IgD-negative memory B cell (primary cell): ENCODE data around the gene NUBPL. TPM values are rescaled to one million over a fixed set of nuclear protein-coding genes. Genes with fewer than 3 reads are reported as not detected.
"Not testable (repeated sequence)": the region's sequence is repeated elsewhere in the genome, so short reads cannot be mapped to it uniquely, and the experiment has no call there.

Experiments used
- H3K27ac Mint-ChIP-seq, 3 donors: one replicate each; pipeline ENCODE4 v1.8.0; 2020 to 2022; ENCODE audit warnings: mild to moderate bottlenecking in 3 of 3, mixed read lengths in 3 of 3, moderate library complexity in 1 of 3
- H3K27me3 Mint-ChIP-seq: one replicate; pipeline ENCODE4 v1.8.0; 2021; ENCODE audit warnings: mixed read lengths
- H3K36me3 Mint-ChIP-seq: one replicate; pipeline ENCODE4 v1.8.0; 2020; ENCODE audit warnings: mild to moderate bottlenecking, mixed read lengths
- H3K4me1 Mint-ChIP-seq, 3 donors: one replicate each; pipeline ENCODE4 v1.8.0; 2020 to 2022; ENCODE audit warnings: mixed read lengths in 3 of 3, mild to moderate bottlenecking in 1 of 3
- H3K4me3 Mint-ChIP-seq, 4 donors: one replicate each; pipeline ENCODE4 v1.8.0; 2020 to 2022; ENCODE audit warnings: mild to moderate bottlenecking in 4 of 4, mixed read lengths in 4 of 4, moderate library complexity in 3 of 4
- H3K9me3 Mint-ChIP-seq, 3 donors: one replicate each; pipeline ENCODE4 v1.8.0; 2020 to 2021; ENCODE audit warnings: mixed read lengths in 3 of 3, mild to moderate bottlenecking in 1 of 3
- polyA plus RNA-seq: library from polyadenylated mRNA; unstranded; fragments of 300-500 nt; fragmentation: Illumina TruSeq; gene quantifications from one replicate; pipeline ENCODE4 v1.2.3, GENCODE V29; 2021

NUBPL gene
- polyA plus RNA-seq, 1 donor from 2014 or later, result 9.6 TPM

- Mint-ChIP-seq H3K27me3 (no peaks in the 10 kb centered on the region), H3K9me3 (peaks cover 0 to 2% (median 1%) of the 10 kb centered on the region in 3 donors), H3K27ac (no peak overlapping the region), H3K36me3 (peaks cover 5% of the 10 kb centered on the region), H3K4me1 (peaks cover 0 to 2% (median 0%) of the 10 kb centered on the region in 3 donors), H3K4me3 (no peak overlapping the region)
Observed at GRCh38 chr14:31760277-31760676, 199.1 kb downstream of the NUBPL start.

DNA sequence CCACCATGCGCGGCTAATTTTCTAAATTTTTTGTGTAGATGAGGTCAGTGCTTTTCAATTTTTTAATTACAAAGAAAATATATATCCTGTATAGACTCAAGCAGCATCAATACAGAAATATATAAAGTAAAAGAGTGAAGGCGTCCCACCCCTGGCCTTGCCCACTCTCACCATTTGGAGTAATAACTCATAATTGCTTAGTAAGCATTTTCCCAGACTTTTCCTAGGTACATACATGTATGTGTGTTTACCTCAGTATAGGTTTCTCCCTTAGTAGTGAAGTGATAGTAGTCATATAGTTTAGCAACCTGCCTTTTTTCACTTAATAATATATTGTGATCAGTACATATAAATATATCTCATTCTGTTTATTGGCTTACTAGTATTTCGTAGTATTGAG is 200.1 kb downstream of the NUBPL start:
- H3K36me3 Mint-ChIP-seq, result peaks cover 5% of the 10 kb centered on the region

GRCh38 chr14:31763041-31763440 is 201.8 kb downstream of the NUBPL start:
- Mint-ChIP-seq H3K9me3 (no peaks in the 10 kb centered on the region), H3K36me3 (peaks cover 5% of the 10 kb centered on the region), H3K4me3 (no peak overlapping the region), H3K27me3 (no peaks in the 10 kb centered on the region), H3K27ac (no peak overlapping the region), H3K4me1 (peaks cover 0 to 2% (median 0%) of the 10 kb centered on the region in 3 donors)

More for the DNA sequence above, 200.1 kb downstream of the NUBPL start:
- Mint-ChIP-seq H3K9me3 (peaks cover 0 to 2% (median 0%) of the 10 kb centered on the region in 3 donors), H3K27me3 (no peaks in the 10 kb centered on the region), H3K27ac (no peak overlapping the region), H3K4me1 (peaks cover 0 to 2% (median 0%) of the 10 kb centered on the region in 3 donors), H3K4me3 (no peak overlapping the region)

GRCh38 chr14:31766315-31766892 is 205.2 kb downstream of the NUBPL start:
- Mint-ChIP-seq H3K36me3 (peaks cover 5% of the 10 kb centered on the region), H3K4me3 (no peak overlapping the region), H3K9me3 (no peaks in the 10 kb centered on the region), H3K27ac (no peak overlapping the region), H3K4me1 (peaks cover 0 to 3% (median 2%) of the 10 kb centered on the region in 3 donors), H3K27me3 (no peaks in the 10 kb centered on the region)

- H3K4me3 Mint-ChIP-seq, result no peak overlapping the region
- H3K27me3 Mint-ChIP-seq, result no peaks in the 10 kb centered on the region
- no peaks in the 10 kb centered on the region for H3K9me3 Mint-ChIP-seq
- peaks cover 3% of the 10 kb centered on the region for H3K36me3 Mint-ChIP-seq
- H3K4me1 Mint-ChIP-seq, result peaks cover 0 to 3% (median 0%) of the 10 kb centered on the region in 3 donors
- H3K27ac Mint-ChIP-seq, result no peak overlapping the region
Observed at GRCh38 chr14:31768355-31768754, 207.2 kb downstream of the NUBPL start.

DNA sequence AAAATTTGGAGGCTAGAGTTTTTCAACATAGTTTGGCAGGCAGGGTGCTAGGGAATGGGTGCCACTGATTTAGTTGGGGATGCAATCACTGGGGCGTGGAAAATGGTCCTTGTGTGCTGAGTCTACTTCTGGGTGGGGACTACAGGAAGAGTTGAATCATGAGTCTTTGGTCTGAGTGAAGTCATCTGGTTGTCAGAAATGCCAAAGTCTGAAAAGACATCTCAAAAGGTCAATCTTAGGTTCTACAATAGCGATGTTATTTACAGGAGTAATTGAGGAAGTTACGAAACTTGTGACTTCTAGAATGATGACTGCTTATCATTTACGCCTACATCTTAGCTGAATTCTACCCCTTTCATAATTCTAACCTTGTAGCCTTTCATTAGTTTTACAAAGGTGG is 209.1 kb downstream of the NUBPL start:
- Mint-ChIP-seq H3K4me1 (peaks cover 0 to 3% (median 0%) of the 10 kb centered on the region in 3 donors), H3K36me3 (peaks cover 6% of the 10 kb centered on the region), H3K9me3 (no peaks in the 10 kb centered on the region), H3K27ac (no peak overlapping the region), H3K27me3 (no peaks in the 10 kb centered on the region), H3K4me3 (no peak overlapping the region)

DNA sequence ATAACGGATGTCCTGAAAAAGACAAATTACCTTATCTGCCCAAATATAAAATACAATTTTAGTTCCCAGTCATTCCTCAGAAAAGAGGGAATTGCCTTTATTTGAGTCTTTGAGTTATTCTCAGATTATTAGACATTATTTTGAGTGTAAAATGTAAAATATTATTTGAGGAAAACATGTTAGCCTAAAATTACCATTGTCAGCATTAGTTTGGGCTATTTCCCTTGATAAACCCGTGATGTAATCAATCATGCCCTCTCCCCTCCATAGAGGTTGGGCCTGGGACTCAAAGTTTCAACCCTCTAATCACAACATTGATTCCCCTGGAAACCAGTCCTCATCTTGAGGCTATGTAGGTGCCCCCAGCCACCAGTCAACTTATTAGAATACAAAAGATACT is 213.4 kb downstream of the NUBPL start:
- Mint-ChIP-seq H3K4me3 (no peak overlapping the region), H3K36me3 (peaks cover 15% of the 10 kb centered on the region), H3K27ac (no peak overlapping the region), H3K27me3 (no peaks in the 10 kb centered on the region), H3K9me3 (peaks cover 0 to 2% (median 0%) of the 10 kb centered on the region in 3 donors), H3K4me1 (peaks cover 0 to 3% (median 0%) of the 10 kb centered on the region in 3 donors)

- H3K27me3 Mint-ChIP-seq, result no peaks in the 10 kb centered on the region
- H3K36me3 Mint-ChIP-seq, result peaks cover 21% of the 10 kb centered on the region
- no peaks in the 10 kb centered on the region for H3K4me1 Mint-ChIP-seq
- H3K9me3 Mint-ChIP-seq, result peaks cover 0 to 6% (median 2%) of the 10 kb centered on the region in 3 donors
- H3K27ac Mint-ChIP-seq, result no peak overlapping the region
- no peak overlapping the region for H3K4me3 Mint-ChIP-seq
Observed at GRCh38 chr14:31777312-31777711, 216.1 kb downstream of the NUBPL start.

GRCh38 chr14:31781578-31781977 is 220.4 kb downstream of the NUBPL start:
- Mint-ChIP-seq H3K36me3 (peaks cover 10% of the 10 kb centered on the region), H3K27me3 (no peaks in the 10 kb centered on the region), H3K4me3 (no peak overlapping the region), H3K27ac (no peak overlapping the region), H3K4me1 (no peaks in the 10 kb centered on the region), H3K9me3 (peaks cover 0 to 6% (median 0%) of the 10 kb centered on the region in 3 donors)

DNA sequence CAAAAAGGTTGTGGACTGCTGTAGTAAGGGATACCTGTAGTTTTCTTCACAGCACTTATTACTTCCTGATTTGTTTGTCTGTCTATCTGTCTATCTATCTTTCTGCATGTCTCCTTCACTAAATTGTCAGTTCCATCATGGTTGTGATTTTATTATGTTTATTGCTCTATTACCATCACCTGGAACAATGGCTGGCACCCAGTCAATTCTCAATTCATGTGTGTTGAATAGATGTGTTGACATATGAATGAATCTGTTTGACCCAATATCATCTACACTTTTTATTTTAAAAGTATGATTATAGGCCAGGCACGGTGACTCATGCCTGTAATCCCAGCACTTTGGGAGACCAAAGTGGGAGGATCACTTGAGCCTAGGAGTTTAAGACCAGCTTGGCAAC is 224.4 kb downstream of the NUBPL start:
- peaks cover 0 to 2% (median 0%) of the 10 kb centered on the region in 3 donors for H3K4me1 Mint-ChIP-seq
- H3K36me3 Mint-ChIP-seq, result peaks cover 14% of the 10 kb centered on the region
- no peak overlapping the region for H3K4me3 Mint-ChIP-seq
- peaks cover 0 to 6% (median 0%) of the 10 kb centered on the region in 3 donors for H3K9me3 Mint-ChIP-seq
- no peak overlapping the region for H3K27ac Mint-ChIP-seq
- H3K27me3 Mint-ChIP-seq, result no peaks in the 10 kb centered on the region

GRCh38 chr14:31787377-31787776 is 226.2 kb downstream of the NUBPL start:
- no peak overlapping the region for H3K27ac Mint-ChIP-seq
- no peaks in the 10 kb centered on the region for H3K27me3 Mint-ChIP-seq
- no peak overlapping the region for H3K4me3 Mint-ChIP-seq
- peaks cover 7% of the 10 kb centered on the region for H3K36me3 Mint-ChIP-seq
- H3K9me3 Mint-ChIP-seq, result peaks cover 0 to 2% (median 0%) of the 10 kb centered on the region in 3 donors
- peaks cover 0 to 2% (median 0%) of the 10 kb centered on the region in 3 donors for H3K4me1 Mint-ChIP-seq

DNA sequence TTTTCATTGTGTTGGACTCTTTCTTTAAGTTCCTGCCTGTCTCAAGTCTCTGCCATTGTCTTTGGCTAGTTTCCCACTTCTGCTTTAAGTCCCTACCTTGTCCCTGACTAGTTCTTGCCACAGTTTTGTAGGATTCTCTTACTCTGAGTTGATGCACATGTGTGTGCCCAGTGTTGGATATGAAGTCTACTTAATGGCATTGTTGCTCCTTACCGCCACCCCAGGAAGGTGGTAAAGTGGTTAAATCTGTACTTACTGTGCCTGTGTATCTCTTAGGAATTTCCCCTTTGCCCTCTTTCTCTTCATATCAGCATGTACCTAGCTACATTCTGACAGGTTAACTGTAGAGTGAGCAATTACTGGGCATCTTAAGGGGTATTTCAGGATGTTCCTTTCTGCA is 227.1 kb downstream of the NUBPL start:
- Mint-ChIP-seq H3K36me3 (peaks cover 12% of the 10 kb centered on the region), H3K4me3 (no peak overlapping the region), H3K4me1 (peaks cover 0 to 3% (median 0%) of the 10 kb centered on the region in 3 donors), H3K27ac (no peak overlapping the region), H3K27me3 (no peaks in the 10 kb centered on the region), H3K9me3 (peaks cover 0 to 2% (median 0%) of the 10 kb centered on the region in 3 donors)

DNA sequence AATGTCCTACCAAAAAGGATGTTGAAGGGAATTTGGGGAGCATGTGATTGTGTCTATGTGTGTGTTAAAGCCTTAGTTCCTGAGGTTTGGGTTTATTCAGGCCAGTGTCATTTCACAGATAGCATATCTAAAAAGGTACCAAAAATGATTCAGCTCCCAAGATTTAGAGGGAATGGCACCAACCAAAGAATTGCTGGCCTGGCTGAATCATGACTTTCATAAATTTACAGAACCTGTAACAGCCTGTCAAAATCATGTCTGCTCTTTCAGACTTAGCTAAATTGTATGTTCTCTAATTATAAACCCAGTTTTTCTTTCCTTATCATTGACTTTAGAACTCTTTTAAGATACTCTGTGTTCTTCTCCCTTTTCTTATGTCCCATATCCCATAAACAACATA is 231.5 kb downstream of the NUBPL start:
- H3K4me3 Mint-ChIP-seq, result no peak overlapping the region
- peaks cover 0 to 3% (median 0%) of the 10 kb centered on the region in 3 donors for H3K4me1 Mint-ChIP-seq
- H3K27me3 Mint-ChIP-seq, result no peaks in the 10 kb centered on the region
- H3K36me3 Mint-ChIP-seq, result peaks cover 7% of the 10 kb centered on the region
- peaks cover 0 to 2% (median 0%) of the 10 kb centered on the region in 3 donors for H3K9me3 Mint-ChIP-seq
- H3K27ac Mint-ChIP-seq, result no peak overlapping the region

GRCh38 chr14:31797946-31798345 is 236.7 kb downstream of the NUBPL start:
- H3K27ac Mint-ChIP-seq, H3K27me3 Mint-ChIP-seq, H3K9me3 Mint-ChIP-seq, H3K4me1 Mint-ChIP-seq: not testable (repeated sequence)
- Mint-ChIP-seq H3K4me3 (peak overlapping the region in 1 of 4 donors; percentile 65), H3K36me3 (peaks cover 14% of the 10 kb centered on the region)

GRCh38 chr14:31802838-31803237 is 241.6 kb downstream of the NUBPL start:
- Mint-ChIP-seq H3K36me3 (peaks cover 17% of the 10 kb centered on the region), H3K9me3 (peaks cover 0 to 7% (median 0%) of the 10 kb centered on the region in 3 donors), H3K27ac (no peak overlapping the region), H3K4me3 (no peak overlapping the region), H3K4me1 (no peaks in the 10 kb centered on the region), H3K27me3 (no peaks in the 10 kb centered on the region)

DNA sequence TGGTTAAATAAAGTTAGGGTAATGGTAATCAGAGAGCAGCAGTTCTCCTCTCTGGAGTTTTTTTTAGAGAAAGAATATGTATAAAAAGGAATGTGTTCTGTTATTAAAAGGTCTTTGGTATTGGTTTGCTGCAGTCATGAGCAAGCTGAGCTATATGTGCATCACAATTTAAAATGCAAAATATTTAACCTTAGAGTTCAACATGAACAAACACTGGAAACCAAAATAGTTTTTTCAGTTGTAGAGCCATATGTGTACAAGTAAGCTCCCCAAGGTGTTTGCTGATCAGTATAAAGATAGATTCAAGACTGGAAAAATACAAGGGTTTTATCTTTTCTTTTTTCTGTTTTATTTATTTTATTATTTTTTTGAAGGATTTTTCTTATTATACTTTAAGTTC is 245.0 kb downstream of the NUBPL start:
- no peaks in the 10 kb centered on the region for H3K27me3 Mint-ChIP-seq
- peak overlapping the region in 1 of 4 donors; percentile 17 for H3K4me3 Mint-ChIP-seq
- H3K4me1 Mint-ChIP-seq, result no peaks in the 10 kb centered on the region
- peaks cover 4 to 9% (median 5%) of the 10 kb centered on the region in 3 donors for H3K9me3 Mint-ChIP-seq
- no peak overlapping the region for H3K27ac Mint-ChIP-seq
- peaks cover 19% of the 10 kb centered on the region for H3K36me3 Mint-ChIP-seq
